Suppressor macrophage treated with lipopolysaccharide for 1 hour (primary cell): ENCODE measurements around the gene RIPPLY3.

Experiments
- DNase-seq, 3 donors: peaks; one replicate each; pipeline ENCODE4 v3.0.0-alpha.2; 2020 to 2022

The RIPPLY3 gene, protein sequence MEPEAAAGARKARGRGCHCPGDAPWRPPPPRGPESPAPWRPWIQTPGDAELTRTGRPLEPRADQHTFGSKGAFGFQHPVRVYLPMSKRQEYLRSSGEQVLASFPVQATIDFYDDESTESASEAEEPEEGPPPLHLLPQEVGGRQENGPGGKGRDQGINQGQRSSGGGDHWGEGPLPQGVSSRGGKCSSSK

DNA sequence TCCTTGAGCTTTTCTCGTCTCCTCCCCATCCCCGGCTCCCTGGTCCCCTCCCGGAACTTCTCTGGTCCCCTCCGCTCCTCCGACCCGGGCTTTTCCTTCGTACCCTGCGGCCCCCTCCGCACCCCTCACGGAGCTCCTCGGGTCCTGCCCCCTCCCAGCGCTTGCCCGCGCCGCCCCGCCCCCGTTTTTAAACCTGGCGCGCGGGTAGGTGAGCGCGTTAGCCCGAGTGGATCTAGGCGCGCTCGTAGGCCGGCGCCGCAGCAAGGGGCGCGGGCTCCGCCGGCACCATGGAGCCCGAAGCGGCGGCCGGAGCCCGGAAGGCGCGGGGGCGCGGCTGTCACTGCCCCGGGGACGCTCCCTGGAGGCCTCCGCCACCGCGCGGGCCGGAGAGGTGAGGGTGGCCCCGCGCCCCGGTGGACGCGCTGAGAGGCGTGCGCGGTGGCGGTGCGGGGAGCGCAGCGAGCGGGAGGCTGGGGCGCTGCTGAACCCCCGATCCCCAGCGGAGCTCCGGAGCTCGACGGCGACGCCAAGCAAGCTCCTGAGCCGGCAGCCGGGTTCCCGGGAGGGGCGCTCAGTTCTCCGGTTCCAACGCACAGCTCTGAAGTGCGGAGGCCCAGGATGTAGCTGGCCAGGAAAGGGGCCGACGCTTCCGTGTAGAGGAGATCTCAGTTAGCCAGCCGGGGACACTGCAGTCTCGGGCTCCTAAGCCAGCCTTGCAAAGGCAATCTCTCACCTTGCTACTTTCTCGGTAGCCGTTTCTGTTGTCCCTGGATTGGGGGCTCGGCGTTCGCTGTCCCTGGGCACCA is at the start of gene RIPPLY3:
RIPPLY3 (plus strand) TSS at position 217 of the 806 bp plus-strand sequence; CDS start at position 288, 71 bp downstream.
- DNase-seq = peak in 2 of 3 donors; percentile 6 to 51

DNA sequence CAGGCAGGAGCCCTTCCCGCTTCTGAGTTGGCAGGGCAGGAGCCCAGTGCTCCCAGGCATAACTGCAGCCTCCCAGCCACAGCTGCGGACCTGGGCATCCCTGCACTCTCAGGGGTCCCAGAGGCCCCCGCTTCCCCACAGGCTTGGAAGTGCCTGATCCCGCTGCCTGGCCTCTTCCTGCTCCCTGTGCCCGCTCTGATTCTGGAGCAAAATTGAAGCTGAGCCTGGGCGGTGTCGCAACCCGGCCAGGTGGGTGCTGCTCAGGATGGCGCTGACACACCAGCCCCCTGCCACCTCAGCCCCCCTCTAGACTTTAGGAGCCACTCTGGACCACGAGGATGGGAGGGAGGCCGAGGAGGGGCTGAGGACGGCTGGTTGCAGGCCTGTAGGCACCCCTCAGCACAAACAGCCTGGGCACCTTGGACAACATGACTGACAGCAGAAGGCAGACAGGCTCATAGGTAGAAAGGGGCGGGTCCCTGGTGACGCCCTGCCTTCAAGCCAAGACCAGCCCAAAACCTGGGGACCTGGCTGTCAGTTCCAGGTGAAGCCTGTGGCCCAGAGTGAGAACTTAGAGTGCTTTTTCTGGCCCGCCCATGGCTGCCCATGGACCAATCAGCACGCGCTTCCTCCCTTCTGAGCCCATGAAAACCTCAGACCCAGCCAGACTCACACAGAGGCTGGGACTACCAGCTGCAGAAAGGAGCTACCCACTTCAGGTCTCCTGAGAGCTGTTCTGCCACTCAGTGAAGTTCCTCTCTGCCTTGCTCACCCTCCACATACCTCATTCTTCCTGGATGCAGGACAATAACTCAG is 47.3 kb upstream of the RIPPLY3 start:
- no peak for DNase-seq

DNA sequence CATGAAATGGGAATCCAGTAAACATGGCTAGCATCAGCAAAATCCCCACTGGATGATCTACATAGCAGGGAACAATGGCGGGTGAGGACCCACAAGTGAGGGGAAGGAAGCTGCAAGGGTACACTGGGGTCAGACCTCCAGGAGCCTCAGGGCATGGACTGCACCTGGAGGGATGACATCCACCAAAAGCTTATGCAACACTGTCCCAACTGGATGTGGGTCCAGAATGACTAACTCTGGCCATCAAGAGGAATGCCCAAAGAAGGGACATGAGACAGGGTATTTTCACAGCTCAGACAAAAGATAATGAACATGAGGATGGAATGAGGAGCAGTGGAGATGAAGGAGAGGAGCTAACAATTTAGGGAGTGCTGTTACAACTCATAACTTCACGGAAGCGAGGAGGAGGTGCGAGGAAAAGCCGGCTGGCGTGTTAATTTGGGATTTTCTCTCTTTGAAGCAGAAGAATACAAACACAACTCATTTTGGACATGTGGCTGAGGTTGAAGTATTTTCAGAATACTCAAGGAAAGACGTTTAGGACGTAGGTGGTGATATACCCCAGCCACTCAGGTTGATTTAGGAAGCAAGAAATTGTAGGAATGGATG is 45.7 kb upstream of the RIPPLY3 start:
- DNase-seq = no peak

DNA sequence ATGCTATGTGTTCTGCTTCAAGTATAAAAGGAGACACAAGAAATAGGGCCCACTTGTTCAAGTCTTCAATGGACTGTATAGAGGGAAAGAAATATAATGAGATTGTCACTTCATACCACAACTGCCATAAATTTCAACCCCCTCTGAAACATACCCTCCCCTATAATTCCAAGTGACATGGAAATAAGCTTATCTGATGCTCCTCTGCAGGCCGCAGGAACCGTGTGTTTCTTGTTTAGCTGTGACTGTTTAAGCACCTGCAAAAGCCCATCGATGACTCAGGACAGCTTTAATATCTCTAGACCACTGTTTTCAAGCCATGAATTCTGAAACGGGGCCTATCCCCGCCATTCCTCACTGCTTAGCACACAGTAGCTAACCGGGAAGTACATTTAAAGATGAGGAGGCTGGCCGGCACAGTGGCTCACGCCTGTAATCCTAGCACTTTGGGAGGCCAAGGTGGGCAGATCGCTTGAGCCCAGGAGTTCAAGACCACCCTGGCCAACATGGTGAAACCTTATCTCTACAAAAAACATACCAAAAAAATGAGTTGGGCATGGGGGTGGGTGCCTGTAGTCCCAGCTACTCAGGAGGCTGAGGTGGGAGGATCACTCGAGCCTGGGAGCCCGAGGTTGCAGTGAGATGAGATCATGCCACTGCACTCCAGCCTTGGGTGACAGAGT is 44.3 kb upstream of the RIPPLY3 start:
- DNase-seq = no peak

DNA sequence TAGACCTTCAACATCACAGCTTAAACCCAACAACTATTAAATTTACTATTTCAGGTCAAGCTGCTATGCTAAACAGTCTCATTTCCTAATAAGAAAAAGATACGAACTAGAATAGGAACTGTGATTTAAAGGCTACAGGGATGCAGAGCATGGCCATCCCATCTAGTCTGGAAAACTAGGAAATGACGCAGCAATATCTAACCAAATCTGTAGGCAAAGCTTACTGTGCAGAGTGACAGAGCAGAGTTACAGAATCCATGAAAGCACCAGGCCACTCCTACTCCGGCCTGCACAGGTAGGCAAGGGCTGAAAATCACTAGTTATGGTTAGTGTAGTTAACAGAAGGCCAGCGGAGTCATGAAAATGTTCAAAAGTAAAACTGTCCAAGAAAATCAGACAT is 42.1 kb upstream of the RIPPLY3 start:
- peak in 1 of 3 donors; percentile 41 for DNase-seq

DNA sequence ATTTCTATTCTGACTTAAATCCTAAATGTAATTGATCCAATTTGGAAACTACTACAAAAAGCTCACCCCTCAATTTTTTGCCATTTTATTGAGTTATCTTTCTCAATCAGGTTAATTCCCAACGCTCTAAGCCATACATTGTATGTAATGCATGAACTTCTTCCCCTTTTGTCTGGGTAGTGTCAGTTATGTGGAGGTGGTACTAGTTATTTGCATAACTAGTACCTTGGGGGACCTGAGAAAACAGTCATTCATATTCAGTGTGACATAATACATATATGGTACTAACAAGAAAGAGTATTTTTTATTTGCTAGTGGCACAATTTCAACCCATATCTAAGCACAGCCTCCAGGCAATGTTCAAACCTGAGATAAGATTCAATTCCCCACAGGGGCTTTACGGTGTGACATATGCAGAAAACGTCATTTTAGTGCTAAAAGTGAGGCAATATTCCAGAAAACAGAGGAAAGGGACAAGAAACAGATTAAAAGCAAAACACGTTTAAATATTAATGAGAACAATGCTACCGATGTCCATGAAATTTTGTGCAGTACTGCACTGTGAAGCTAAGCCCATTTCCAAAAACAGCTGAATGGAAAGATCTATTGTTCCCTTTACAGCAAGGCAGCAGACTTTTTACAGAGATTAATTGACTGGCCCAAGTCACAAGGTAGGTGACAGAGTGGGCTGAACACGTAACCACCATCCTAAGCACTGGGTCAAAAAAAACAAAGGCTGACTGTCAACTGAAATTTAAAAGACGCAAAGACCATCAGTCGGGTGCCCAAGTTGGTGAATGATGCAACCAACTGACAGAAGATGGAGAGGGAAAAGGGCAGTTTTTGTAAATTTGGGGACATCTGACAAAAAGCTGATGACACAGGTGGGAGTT is 41.4 kb upstream of the RIPPLY3 start:
- DNase-seq = peak; percentile 36 to 61 (median 52)

DNA sequence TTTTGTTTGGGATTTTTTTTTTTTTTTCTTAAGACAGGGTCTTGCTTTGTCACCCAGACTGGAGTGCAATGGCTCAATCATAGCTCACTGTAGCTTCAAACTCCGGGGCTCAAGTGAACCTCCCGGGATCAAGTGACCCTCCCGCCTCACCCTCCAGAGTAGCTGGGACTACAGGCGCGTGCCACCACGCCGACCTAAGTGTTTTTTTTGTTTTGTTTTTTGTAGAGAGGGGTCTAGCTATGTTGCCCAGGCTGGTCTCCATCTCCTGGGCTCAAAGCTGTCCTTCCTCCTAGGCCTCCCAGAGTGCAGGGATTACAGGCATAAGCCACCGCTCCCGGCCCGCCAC is 40.8 kb upstream of the RIPPLY3 start:
- no peak for DNase-seq

DNA sequence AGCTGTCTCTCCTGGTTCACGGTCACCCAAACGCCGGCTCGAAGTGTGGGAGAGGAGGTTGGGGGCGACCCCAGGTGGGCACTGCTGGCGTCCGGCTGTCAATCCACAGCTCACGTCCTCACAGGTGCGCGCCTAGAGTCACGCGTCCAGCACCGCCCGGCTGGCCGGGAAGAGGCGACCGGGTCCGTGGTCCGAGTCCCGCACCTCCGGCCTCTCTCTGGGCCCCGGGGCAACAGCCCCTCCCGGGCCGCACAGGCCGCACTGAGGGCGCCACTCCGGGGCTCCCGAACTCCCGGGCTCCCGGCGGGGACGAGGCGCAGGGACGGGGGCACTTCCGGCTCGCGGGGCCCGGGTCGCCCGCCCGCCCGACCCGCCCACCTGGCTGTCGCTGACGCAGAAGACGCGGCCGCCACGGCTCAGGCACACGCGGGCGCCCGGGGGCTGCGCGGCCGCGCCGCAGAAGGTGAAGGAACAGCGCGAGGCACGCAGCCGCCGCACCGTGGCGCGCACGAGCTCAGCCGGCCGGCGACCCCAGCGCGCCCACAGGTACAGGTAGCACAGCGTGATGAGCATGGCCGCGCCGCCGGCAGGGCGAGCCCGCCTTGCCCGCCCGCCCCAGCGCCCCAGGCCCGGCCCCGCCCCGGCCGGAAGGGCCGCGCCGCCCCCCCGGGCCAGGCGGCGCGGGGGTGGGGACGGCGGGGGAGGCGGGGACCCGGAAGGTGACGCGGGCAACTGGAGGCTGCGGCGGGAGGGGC is 40.3 kb upstream of the RIPPLY3 start, which contains the start of gene HLCS:
HLCS (minus strand) TSS at position 604 of the 755 bp plus-strand sequence; CDS start at position 573, 31 bp downstream.
- DNase-seq = peak; percentile 70 to 93 (median 83)

DNA sequence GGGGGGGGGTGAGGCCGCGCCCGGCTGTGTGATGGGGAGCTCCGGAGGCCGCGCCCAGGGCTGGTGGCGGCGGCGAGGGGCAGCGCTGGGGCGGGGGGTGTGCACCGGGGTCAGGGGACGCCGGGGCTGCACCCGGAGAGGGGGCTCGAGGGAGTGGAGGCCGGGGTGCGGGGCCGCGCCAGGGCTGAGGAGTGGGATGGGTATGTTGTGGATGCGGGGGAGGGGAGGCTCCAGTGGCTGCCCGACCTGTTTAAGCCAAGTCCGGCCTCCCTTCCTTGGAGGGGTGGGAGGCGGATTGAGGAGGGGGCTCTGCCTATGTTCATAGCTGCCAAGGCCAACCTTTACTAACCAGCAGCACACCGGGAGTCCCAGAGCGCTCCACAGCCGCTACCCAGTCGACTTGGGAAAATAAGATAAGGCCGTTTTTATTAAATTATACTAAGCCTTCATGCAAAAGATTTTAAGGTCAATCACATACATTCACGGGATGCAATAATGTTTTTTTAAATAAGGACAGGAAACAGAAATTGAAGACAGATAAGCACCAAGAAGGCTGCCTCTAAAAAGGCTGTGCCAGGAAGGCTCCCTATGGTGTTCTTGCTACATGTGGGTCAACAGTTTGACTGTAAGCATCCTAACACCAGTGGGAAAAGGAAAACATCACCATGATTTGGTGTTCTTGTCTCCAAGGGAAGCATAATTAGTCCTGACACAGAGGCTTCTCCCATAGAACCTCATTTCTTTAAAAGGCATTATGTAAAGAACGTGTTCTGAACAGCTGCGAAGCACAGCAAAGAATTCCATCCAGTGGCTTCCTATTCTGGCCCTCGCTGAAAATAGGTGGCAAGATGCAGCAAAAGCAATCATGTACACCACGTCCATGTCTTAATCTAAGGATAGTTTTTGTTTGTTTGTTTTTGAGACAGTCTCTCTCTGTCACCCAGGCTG is 39.4 kb upstream of the RIPPLY3 start:
- DNase-seq = no peak

DNA sequence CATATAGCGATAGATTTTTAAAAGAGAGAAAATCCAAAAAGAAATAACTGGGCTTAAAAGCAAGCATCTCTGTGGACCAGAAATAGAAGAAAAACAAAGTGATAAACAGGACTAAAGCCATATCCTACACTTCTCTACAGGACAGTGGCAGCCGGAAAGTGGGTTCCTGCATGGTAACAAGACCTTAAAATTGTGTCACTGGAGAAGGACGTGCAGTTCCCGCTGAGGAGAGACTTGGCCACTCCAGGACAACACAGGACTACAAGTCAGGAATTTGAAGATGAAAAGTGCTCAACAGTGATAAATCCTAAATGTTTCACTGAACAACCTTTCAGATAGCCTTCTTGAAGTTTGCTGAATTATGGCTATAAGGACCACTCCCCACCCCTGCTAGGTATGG is 38.1 kb upstream of the RIPPLY3 start:
- DNase-seq = no peak

DNA sequence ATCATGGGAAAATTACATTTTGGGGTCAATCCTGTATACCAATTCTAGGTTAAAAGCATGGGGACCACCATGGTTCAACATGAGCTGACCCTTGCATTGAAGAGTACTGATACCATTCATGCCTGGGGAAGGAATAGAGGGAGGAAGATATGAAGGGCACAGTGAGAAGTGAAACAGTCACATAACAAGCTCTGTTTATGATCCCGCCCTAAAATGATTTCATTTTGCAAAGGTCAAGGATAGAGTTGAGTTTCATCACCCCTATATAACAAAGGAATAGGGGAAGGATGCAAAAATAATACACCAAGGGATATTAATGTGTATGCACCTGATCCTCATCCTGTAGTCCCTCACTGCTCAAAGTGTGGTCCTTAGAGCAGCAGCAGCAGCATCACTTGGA is 37.5 kb upstream of the RIPPLY3 start:
- no peak for DNase-seq

DNA sequence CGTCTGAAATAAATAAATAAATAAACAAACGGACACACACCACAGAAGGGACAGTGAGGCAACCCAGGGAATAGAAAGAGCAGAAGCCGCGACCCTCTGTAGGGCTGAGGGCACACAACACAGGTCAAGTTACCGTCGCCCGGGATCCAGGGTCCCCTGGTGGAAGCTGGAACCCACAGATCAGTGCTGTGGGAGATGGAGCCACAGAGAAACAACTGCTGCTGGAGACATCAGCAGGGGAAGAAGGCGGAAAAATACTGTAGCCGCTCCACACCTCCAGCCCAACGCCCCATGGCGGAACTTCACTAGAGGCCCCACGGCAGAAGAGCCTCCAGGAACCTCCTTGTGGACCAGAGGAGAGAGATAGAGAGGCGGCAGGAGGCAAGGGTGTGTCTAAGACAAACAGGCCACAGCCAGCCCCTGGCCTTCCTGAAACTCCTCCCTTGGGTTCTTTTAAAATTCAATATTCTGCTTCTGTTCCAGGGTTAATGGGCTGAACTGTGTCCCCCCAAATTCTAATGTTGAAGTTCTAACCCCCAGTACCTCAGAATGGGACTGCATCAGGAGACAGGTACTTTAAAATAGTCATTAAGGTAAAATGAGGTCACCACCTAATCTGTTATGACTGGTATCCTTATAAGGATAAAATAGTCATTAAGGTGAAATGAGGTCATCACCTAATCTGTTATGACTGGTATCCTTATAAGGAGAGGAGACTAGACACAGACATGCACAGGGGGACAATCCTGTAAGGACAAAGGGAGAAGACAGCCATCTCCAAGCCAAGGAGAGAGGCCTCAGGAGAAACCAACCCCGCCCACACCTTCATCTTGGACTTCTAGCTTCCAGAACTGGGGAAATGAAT is 32.3 kb upstream of the RIPPLY3 start:
- DNase-seq = no peak

DNA sequence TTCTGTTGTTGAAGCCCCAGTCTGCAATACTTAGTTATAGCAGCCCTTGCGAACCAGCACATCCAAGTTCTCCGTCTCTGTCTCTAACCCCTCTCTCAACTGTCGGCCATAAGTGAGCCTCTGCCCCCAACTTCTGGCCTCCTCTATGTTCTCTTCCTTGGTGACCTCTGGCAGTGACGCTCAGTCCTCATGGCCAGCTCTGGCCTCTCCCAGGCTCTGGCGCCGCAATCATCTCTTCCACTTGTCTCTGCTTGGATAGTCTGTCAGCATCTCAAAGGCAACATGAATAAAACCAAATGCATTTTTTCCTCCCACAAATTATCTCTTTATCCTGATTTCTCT is 31.7 kb upstream of the RIPPLY3 start:
- DNase-seq = no peak

DNA sequence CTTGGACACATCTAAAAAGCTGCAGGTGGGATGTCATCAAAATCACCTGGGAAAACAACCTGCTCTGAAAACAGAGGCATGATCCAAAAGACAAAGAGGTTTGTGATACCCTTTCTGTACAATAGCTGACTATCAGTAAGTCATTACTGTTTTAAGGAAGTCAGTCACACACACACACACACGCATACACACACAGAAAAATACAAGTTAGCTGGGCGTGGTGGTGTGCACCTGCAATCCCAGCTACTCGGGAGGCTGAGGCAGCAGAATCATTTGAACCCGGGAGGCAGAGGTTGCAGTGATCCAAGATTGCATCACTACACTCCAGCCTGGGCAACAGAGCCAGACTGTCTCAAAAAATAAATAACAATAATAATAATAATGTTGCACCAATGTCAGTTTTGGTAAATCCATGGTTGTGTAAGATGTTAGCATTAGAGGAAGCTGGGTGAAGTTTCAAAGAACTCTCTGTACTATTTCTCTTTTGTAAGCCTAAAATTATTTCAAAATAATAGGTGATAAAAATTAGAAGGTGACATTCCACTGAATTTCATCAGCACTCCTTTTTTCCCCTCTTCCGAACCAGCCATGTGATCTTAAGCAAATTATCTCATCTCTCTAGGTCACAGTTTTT is 30.2 kb upstream of the RIPPLY3 start:
- peak in 2 of 3 donors; percentile 49 to 52 for DNase-seq

DNA sequence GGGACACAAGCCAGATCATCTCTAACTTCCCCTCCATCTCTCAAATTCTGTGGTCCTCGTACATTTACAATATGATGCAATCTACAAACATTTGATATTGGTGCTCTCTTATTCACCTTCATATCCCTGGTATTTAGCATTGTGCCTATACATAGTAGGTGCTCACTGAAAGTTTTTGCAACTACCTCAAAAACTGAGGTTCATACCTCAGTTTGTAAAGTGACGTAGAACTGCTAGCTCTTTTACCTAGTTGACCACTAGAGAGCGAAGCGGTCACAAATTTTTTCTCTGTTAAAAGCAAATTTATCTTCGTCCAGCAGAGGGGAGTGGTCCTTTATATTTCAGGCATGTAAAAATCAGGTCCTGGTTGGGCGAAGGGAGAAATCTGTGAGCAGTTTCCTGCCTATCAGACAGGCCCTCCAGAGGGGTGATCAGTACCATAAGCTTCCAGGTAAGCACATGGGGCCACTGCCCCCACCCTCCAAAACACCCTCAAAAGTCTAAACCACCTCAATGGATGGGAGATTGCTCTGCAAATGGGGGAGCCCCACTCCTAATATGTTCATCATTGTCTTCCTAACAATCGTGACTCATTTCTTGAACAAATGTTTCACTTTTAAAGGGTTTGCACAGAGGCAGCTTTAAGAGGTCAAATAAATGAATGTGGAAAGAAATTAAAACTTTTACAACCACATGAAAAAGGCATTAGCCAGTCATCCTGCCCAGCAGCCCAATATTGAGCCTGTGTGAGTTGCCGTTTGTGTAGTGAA is 29.4 kb upstream of the RIPPLY3 start:
- DNase-seq = peak; percentile 57 to 71 (median 61)

DNA sequence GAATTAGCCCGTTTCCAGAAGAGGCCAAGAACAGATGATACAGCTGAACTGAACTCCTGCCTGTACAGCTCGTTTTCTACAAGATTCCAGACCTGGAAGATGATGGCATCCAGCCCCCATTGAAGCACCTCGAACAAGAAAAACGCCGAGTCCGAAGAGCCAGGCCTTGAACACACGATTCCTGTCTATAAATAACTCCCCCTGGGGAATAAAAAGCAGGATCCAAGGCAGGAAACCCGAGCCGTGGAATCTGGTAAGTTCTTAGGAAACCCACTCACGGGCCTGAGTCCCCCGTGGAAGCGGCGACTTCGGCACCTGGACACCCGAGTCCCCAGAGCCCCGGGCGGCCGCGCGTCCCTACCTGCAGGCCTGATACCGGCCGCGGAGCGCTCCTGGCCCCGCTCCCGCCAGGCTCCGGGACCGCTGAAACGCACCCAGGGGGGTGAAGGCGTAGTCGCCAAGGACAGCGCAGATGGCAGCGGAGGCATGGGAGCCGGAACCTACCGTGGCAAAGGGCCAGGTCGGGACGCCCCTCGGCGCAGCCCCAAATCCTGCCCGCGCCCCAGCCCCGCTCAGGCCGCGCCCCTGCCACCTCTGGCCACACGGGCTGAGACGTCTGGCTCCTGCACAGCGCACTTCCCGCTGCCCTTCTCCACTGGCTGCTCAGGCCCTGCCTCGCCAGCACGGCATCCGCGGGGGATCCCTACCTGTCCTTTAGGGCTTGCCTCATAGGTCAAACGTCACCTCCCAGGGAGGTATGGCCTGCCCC is 26.0 kb upstream of the RIPPLY3 start:
- no peak for DNase-seq

DNA sequence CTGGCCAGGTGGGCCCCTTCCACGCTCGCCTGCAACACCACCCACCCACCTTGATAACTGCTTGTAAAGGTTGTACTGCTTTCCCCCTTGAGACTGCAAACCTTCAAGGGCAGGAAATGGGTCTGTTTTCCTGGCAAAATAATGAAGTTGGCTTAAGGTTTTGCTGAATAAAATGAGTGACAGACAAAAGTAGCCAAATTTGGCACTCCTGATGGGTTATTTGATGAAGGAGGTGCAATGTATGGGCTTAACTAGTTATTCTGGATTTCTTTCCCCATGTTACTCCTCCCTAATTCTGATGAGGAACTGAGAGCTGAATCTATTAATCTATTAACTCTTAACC is 25.5 kb upstream of the RIPPLY3 start:
- no peak for DNase-seq
